Measurements from ENCODE around the gene SEMA5B.

Gene SEMA5B

DNA sequence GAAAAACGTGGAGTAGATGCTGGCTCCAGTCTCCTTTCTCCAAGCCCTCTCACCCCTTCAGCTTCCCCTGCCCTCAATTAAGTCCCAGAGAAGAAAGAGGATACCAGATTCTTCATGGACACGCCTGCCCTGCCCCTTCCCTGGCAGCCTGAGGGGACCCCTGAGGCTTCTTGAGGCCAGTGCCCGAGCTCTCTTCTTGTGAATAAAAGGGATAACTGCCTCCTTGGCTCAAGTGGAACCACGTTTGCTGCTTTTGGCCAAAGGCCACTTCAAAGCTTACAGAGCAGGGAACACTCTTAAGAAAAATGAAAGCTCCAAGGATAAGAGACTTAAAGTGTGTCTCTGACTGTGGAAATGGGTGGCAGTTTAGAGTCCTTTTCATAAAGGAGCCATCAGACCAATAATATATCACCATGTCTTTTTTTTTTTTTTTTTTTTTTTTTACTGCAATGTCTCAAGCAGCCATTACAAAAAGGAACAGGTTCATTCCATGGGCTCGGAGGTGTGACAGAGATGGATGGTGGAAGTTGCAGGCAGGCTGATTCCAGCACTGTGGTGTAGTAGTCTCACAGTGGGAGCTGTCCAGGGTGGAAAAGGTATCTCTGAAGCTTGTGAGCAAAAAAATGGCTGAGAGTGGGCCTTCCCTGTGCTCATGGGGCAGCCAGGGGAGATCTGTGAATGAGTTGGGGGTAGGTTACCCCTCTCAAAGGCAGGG, 108.8 kb downstream of the SEMA5B start:
- ChIA-PET CTCF (no interaction called here), POLR2A (no interaction called here)
- TF ChIP-seq NFRKB (IDR thresholded peaks at IDR 0.05) (no peak), ZNF384 (IDR thresholded peaks at IDR 0.05) (no peak), FOXA1 (IDR thresholded peaks at IDR 0.05) (no peak), SP1 (IDR thresholded peaks at IDR 0.05) (no peak), LEF1 (IDR thresholded peaks at IDR 0.05; ENCODE audit: borderline replicate concordance) (no peak), CTBP1 (IDR thresholded peaks at IDR 0.05; ENCODE audit: borderline replicate concordance) (no peak)
- DNase-seq (ENCODE audit: extremely low spot score), result no peak

DNA sequence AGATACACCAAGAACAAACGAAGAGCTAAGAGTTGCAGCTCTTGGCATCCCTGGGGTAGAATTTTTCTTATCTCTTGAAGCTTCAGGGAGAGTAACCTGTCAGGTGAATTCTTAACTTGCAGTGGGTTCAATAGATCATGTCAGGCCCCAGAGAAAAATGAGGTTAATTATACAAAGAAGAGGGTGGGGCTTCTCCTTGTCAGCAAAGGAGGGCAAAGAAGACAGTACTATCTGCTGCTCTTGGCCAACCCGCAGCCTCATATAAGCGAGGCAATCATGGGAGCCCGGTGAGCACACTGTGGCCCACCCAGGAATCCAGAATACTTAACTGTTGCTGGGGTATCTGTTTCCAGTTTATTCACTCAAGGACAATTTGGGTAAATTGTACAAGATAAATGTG, 110.2 kb downstream of the SEMA5B start:
- CTCF ChIA-PET, result no interaction called here
- DNase-seq (ENCODE audit: extremely low spot score), result no peak
- POLR2A ChIA-PET, result no interaction called here
- TF ChIP-seq CTBP1 (IDR thresholded peaks at IDR 0.05; ENCODE audit: borderline replicate concordance), result no peak
- TF ChIP-seq, protein P1, sequence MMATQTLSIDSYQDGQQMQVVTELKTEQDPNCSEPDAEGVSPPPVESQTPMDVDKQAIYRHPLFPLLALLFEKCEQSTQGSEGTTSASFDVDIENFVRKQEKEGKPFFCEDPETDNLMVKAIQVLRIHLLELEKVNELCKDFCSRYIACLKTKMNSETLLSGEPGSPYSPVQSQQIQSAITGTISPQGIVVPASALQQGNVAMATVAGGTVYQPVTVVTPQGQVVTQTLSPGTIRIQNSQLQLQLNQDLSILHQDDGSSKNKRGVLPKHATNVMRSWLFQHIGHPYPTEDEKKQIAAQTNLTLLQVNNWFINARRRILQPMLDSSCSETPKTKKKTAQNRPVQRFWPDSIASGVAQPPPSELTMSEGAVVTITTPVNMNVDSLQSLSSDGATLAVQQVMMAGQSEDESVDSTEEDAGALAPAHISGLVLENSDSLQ (IDR thresholded peaks at IDR 0.05), result no peak
- TF ChIP-seq NFRKB (IDR thresholded peaks at IDR 0.05), result no peak
- no peak for TF ChIP-seq SP1 (IDR thresholded peaks at IDR 0.05)
- TF ChIP-seq ZNF384 (IDR thresholded peaks at IDR 0.05), result no peak
- no peak for TF ChIP-seq ELF4 (IDR thresholded peaks at IDR 0.05)
- TF ChIP-seq LEF1 (IDR thresholded peaks at IDR 0.05; ENCODE audit: borderline replicate concordance), result no peak
- TF ChIP-seq FOXM1 (IDR thresholded peaks at IDR 0.05; ENCODE audit: borderline replicate concordance), result no peak
- TF ChIP-seq FOXA1 (IDR thresholded peaks at IDR 0.05), result no peak
- no peak for TF ChIP-seq ARNT (IDR thresholded peaks at IDR 0.05)
- no peak for TF ChIP-seq TARDBP (IDR thresholded peaks at IDR 0.05)
- no peak for TF ChIP-seq FOXK2 (IDR thresholded peaks at IDR 0.05)
- TF ChIP-seq HDGF (IDR thresholded peaks at IDR 0.05; ENCODE audit: borderline replicate concordance), result no peak
- no peak for TF ChIP-seq BHLHE40 (IDR thresholded peaks at IDR 0.05; ENCODE audit: borderline replicate concordance)
- no peak for TF ChIP-seq SUZ12 (IDR thresholded peaks at IDR 0.05)
- TF ChIP-seq L3MBTL2 (conservative IDR thresholded peaks at IDR 0.05), result no peak

DNA sequence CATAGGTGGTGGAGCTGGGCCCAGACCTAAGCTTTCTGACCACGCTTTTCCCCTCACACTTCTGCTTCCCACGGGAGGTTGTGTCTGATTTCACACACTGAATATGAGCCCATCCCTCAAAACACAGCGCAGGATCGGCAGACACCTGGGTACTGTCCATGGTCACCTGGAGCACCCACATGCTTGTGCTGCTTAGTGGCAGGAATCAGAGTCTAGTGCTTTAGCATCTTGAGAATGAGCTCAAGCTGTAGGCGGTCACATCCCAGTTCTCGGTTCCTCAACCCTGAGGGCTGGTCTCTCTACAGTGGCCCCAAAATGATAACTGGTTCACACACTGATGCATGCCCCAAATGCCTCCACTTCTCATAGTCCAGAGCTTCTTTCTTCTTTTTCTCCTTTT, 111.0 kb downstream of the SEMA5B start:
- DNase-seq (ENCODE audit: extremely low spot score), result no peak
- CTCF ChIA-PET, result no interaction called here
- POLR2A ChIA-PET, result no interaction called here
- no peak for TF ChIP-seq SP1 (IDR thresholded peaks at IDR 0.05)
- TF ChIP-seq FOXM1 (IDR thresholded peaks at IDR 0.05; ENCODE audit: borderline replicate concordance), result no peak
- no peak for TF ChIP-seq FOXK2 (IDR thresholded peaks at IDR 0.05)
- no peak for TF ChIP-seq ELF4 (IDR thresholded peaks at IDR 0.05)
- TF ChIP-seq LEF1 (IDR thresholded peaks at IDR 0.05; ENCODE audit: borderline replicate concordance), result no peak
- no peak for TF ChIP-seq BHLHE40 (IDR thresholded peaks at IDR 0.05; ENCODE audit: borderline replicate concordance)
- no peak for TF ChIP-seq ZNF384 (IDR thresholded peaks at IDR 0.05)
- no peak for TF ChIP-seq CTBP1 (IDR thresholded peaks at IDR 0.05; ENCODE audit: borderline replicate concordance)
- TF ChIP-seq HDGF (IDR thresholded peaks at IDR 0.05; ENCODE audit: borderline replicate concordance), result no peak

DNA sequence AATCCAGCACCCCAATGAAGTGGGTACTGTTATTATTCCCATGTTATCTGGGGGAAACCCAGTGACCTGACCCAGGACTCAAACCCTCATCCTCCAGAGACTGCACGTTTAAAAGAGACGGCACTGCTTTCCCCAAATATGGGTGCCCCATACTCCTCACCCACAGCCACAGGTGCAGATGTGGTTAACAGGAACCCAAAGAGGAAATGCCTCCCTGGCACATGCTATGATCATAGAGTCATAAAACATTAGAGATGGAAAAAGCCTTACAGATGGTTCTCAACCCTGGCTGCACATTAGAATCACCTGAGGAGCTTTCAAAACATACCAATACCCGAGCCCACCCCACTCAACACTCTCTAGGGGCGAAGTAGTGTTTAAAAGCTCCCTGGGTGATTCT, 111.5 kb downstream of the SEMA5B start:
- no peak for DNase-seq (ENCODE audit: extremely low spot score)
- CTCF ChIA-PET, result no interaction called here
- TF ChIP-seq BHLHE40 (IDR thresholded peaks at IDR 0.05; ENCODE audit: borderline replicate concordance) (no peak), ZNF384 (IDR thresholded peaks at IDR 0.05) (no peak), LEF1 (IDR thresholded peaks at IDR 0.05; ENCODE audit: borderline replicate concordance) (no peak), ARNT (IDR thresholded peaks at IDR 0.05) (no peak)
- POLR2A ChIA-PET, result no interaction called here

DNA sequence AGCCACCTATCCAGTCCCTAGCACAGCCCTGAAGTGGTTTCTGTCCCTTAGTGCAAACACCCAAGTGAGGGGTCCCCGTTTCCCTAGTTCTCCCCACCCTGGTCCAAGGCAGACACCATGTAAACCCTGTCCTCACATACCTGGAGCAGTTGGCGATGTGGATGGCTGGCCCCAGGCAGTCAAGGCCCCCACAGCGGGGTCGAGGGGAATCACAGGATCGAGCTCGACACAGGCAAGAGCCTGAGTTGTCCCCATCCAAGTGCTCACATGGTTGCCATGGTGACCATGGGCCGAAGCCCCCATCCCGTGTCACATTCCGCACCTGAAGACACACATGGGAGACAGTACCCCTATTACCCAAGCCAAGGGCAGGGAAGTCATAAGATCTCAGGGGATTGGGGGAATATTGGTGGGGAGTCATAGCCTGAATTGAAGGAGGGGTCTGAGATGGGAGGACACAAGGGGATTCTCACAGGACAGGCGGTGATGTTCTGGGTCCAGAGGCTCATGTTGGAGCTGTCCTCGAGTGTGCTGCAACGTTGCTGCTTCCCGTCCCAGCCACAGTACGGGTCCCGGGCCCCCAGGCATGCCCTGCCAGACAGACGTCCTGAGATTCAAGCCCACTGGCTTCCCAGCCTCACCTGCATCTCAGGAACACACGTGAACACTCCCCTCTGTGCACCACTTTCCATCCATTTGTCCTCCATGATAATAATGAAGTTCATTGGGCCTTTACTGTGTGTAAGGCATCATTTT, 112.1 kb downstream of the SEMA5B start:
- ChIA-PET POLR2A (no interaction called here), CTCF (no interaction called here)
- no peak for DNase-seq (ENCODE audit: extremely low spot score)
- no peak for TF ChIP-seq L3MBTL2 (conservative IDR thresholded peaks at IDR 0.05)
- no peak for TF ChIP-seq SUZ12 (IDR thresholded peaks at IDR 0.05)

DNA sequence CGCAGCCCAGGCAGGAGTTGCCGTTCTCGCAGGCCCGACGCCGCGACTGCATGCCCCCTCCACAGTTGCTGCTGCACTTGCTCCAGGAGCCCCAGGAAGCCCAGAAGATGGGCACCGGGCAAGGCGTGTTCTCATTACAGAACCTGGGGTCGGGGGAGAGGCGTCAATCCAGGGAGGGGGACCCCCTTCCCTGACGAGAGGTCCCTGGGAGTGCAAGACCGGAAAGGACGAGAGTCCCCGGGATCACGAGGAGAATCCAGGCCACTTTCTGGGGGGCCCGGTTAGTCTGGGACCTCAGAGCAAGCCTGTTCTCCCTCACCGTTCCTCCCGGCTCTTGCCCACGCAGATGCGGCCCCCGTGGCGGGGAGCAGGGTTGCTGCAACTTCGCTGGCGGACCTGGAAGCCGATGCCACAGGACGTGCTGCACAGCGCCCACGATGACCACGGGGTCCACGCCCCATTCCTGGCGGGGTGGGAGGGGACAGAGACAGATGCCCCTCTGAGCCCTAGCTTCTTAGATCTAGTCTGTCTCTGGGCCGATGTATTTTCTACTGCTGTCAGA, 113.9 kb downstream of the SEMA5B start:
- POLR2A ChIA-PET, result no interaction called here
- CTCF ChIA-PET, result no interaction called here
- TF ChIP-seq FOXK2 (IDR thresholded peaks at IDR 0.05) (no peak), HDGF (IDR thresholded peaks at IDR 0.05; ENCODE audit: borderline replicate concordance) (no peak), LEF1 (IDR thresholded peaks at IDR 0.05; ENCODE audit: borderline replicate concordance) (no peak), FOXM1 (IDR thresholded peaks at IDR 0.05; ENCODE audit: borderline replicate concordance) (no peak), L3MBTL2 (conservative IDR thresholded peaks at IDR 0.05) (no peak), TARDBP (IDR thresholded peaks at IDR 0.05) (no peak), SP1 (IDR thresholded peaks at IDR 0.05) (no peak), ARNT (IDR thresholded peaks at IDR 0.05) (no peak), CTBP1 (IDR thresholded peaks at IDR 0.05; ENCODE audit: borderline replicate concordance) (no peak), ELF4 (IDR thresholded peaks at IDR 0.05) (no peak), NFRKB (IDR thresholded peaks at IDR 0.05) (no peak), FOXA1 (IDR thresholded peaks at IDR 0.05) (no peak), BHLHE40 (IDR thresholded peaks at IDR 0.05; ENCODE audit: borderline replicate concordance) (no peak), SUZ12 (IDR thresholded peaks at IDR 0.05) (no peak), ZNF384 (IDR thresholded peaks at IDR 0.05) (no peak)
- TF ChIP-seq, protein P1 (IDR thresholded peaks at IDR 0.05), result no peak
- no peak for DNase-seq (ENCODE audit: extremely low spot score)

Data from HEK293T (cell line).